Heart right ventricle (tissue), 16 donors: Measurements from ENCODE around the gene HSBP1L1. TPM values are rescaled to one million over a fixed set of nuclear protein-coding genes. Genes with fewer than 3 reads are reported as not detected.

ENCODE experiments used
- ATAC-seq, 8 donors: fragments of 200-7000 bp; cut with Tn5 transposase; one replicate each; pipeline ENCODE4 v1.9.1; 2020; ENCODE audit warnings: mild to moderate bottlenecking in 8 of 8, moderate library complexity in 8 of 8, moderate number of reproducible peaks in 1 of 8
- DNase-seq, 2 donors: peaks; one replicate each; pipeline ENCODE4 v3.0.0-alpha.2; 2020
- H3K27ac ChIP-seq, 10 donors: fragments of 200-600 bp; sonication (generic) in 2 of 10; one replicate each; pipeline versions ENCODE4 v1.5.0 to v1.8.0; 2020 to 2022; ENCODE audit warnings: mild to moderate bottlenecking in 3 of 10
- H3K27me3 ChIP-seq, 7 donors: fragments of 200-600 bp; one replicate each; pipeline ENCODE4 v1.8.0; 2021 to 2022; ENCODE audit warnings: mild to moderate bottlenecking in 2 of 7
- H3K36me3 ChIP-seq, 9 donors: fragments of 200-600 bp; sonication (generic) in 1 of 9; one replicate each; pipeline versions ENCODE4 v1.5.0 to v1.8.0; 2020 to 2022; ENCODE audit warnings: mild to moderate bottlenecking in 2 of 9
- H3K4me1 ChIP-seq, 9 donors: fragments of 200-600 bp; sonication (generic) in 1 of 9; one replicate each; pipeline versions ENCODE4 v1.5.0 to v1.8.0; 2020 to 2022; ENCODE audit warnings: mild to moderate bottlenecking in 4 of 9
- H3K4me3 ChIP-seq, 10 donors: fragments of 200-600 bp; sonication (generic) in 2 of 10; one replicate each; pipeline versions ENCODE4 v1.5.0 to v1.8.0; 2020 to 2022; ENCODE audit warnings: mild to moderate bottlenecking in 7 of 10, moderate library complexity in 2 of 10
- H3K9me3 ChIP-seq, 11 donors: fragments of 200-600 bp in 10 of 11; sonication (generic) in 2 of 11; one replicate each; pipeline versions ENCODE4 v1.5.0 to v1.8.0; 2013 to 2022; ENCODE audit warnings: mild to moderate bottlenecking in 2 of 11, control low read depth in 1 of 11, moderate library complexity in 1 of 11
- CTCF ChIP-seq, 9 donors: fragments of 200-600 bp; sonication (generic) in 2 of 9; IDR thresholded peaks; one replicate each; pipeline versions ENCODE4 v1.5.0 to v1.8.0; 2021 to 2022; ENCODE audit warnings: antibody characterized with exemption in 9 of 9, mild to moderate bottlenecking in 5 of 9, moderate library complexity in 1 of 9
- WGBS, 2 donors: extraction: QIAGEN DNeasy Blood & Tissue Kit; methylation state at CpG; one replicate each; pipeline ENCODE4 v1.1.7; 2013; ENCODE audit warnings: inconsistent platforms in 1 of 2; 5-methylcytosine and 5-hydroxymethylcytosine counted together
- intact Hi-C, 10 donors: fragments of 100-400 bp; cut with DNase I; formaldehyde crosslinking; loops; one replicate each; pipeline versions ENCODE4 v1.11.1 to v1.14.2; 2022
- polyA plus RNA-seq, 2 donors: library from polyadenylated mRNA; stranded (reverse); fragments of 200-250 nt; gene quantifications; one replicate each; pipeline ENCODE4 v1.2.3, GENCODE V29; 2013
- total RNA-seq, 10 donors: library from RNA; stranded (reverse); fragmentation: NEBNext Ultra II Directional in 3 of 10; extraction: Animal tissue kit (Norgen Biotek cat#: 25700) in 3 of 10; gene quantifications; one replicate each; pipeline versions ENCODE4 v1.2.1 to v1.2.4, GENCODE V29; 2021 to 2023
- donor health status: Arrhythmogenic right ventricular cardiomyopathy.
- donor health status: ischemic (EF 13 %, LVEDD 7.1; RV severe dilation, severe dysfunction).
- donor health status: healthy with polysubstance abuse.
- donor health status: DM: no; HTN: yes; CAD: no.
- donor health status: DM: no; HTN: no; CAD: no.
- donor health status: ischemic (EF 25% LVEDD 6.9; RV normal size, moderate dysfunction).
- donor health status: ischemic (EF 25% LVEDD 5.7; RV mildly dilated, moderate dysfunction).
- donor health status: healthy.
- donor health status: DM: yes; HTN: yes; CAD: no.
- donor health status: Ischemic cardiomyopathy.
- donor health status: ischemic (EF 35%, LVEDD 5.7; RV mildly dilated, moderate dysfunction).
- donor health status: nonischemic (EF 11% LVEDD 7.7; RV severe dilation, severe dysfunction).
- donor health status: DM: yes; HTN: yes; CAD: no.
- donor health status: PGD.
- donor health status: ischemic (EF 29% LVEDD 5.4; RV normal size, mild dysfunction).
- donor health status: nonischemic (EF 23%, LVEDD 6.1; RV moderate dilation, normal function).

The HSBP1L1 gene
- total and polyA plus RNA-seq, 12 donors, result 3.8 to 56.5 (median 6.4) TPM

DNA sequence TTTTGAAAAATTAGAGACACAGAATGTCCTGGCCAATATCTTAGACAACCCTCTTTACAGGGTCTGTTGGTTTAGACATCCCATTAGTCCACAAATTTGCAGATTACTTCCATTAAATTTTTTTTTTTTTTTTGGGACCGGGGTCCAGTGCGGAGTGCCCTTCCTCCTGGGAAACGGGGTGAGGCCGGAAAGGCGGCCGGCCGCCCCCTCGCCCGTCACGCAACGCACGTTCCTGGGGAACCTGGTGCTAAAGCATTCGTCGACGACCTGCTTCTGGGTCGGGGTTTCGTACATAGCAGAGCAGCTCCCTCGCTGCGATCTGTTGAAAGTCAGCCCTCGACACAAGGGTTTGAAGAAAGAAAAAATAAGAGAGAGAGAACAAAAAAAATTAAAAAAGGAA, 48.3 kb downstream of the HSBP1L1 start:
- H3K27ac ChIP-seq, result no peak overlapping the region
- DNase-seq (no peak), ATAC-seq (no peak)
- intact Hi-C loops, result no loop called here
- H3K9me3 ChIP-seq, result peaks cover 0 to 63% (median 15%) of the 10 kb centered on the region in 11 donors
- no peaks in the 10 kb centered on the region for H3K36me3 ChIP-seq
- H3K27me3 ChIP-seq, result no peaks in the 10 kb centered on the region
- WGBS, 2 donors, result 98% methylated on average over 20 of the region's 20 CpGs
- peaks cover 0 to 10% (median 5%) of the 10 kb centered on the region in 9 donors for H3K4me1 ChIP-seq
- H3K4me3 ChIP-seq, result no peak overlapping the region
- no peak for TF ChIP-seq CTCF (IDR thresholded peaks at IDR 0.05)

Other genes with a start within 250 kb of the HSBP1L1 start
- under 1 TPM in 4 of 10 donors, not detected in 6; 0.16 to 0.79 (median 0.20) TPM for gene KCNG2, start 166.7 kb upstream of the HSBP1L1 start, total RNA-seq
- gene KCNG2, start 166.7 kb upstream of the HSBP1L1 start, polyA plus RNA-seq, result under 1 TPM in 1 of 2 donors, not detected in 1; 0.25 TPM
- 10 to 100 TPM; 21.4 to 31.0 (median 23.5) TPM for gene SLC66A2, start 13.0 kb upstream of the HSBP1L1 start, total RNA-seq
- 10 to 100 TPM; 28.4 to 32.3 TPM for gene SLC66A2, start 13.0 kb upstream of the HSBP1L1 start, polyA plus RNA-seq
- gene TXNL4A, start 23.9 kb downstream of the HSBP1L1 start, total RNA-seq, result 100 to 1,000 TPM in 1 of 10 donors, 10 to 100 TPM in 9; 63.3 to 115 (median 87.2) TPM
- gene TXNL4A, start 23.9 kb downstream of the HSBP1L1 start, polyA plus RNA-seq, result 100 to 1,000 TPM; 115 to 144 TPM
- 10 to 100 TPM; 13.6 to 30.6 (median 19.9) TPM for gene RBFA, start 69.8 kb downstream of the HSBP1L1 start, total RNA-seq
- 10 to 100 TPM; 12.4 to 19.3 TPM for gene RBFA, start 69.8 kb downstream of the HSBP1L1 start, polyA plus RNA-seq
- 10 to 100 TPM in 8 of 10 donors, 1 to 10 TPM in 2; 6.9 to 12.4 (median 10.9) TPM for gene ADNP2, start 144.6 kb downstream of the HSBP1L1 start, total RNA-seq
- gene ADNP2, start 144.6 kb downstream of the HSBP1L1 start, polyA plus RNA-seq, result 1 to 10 TPM; 4.6 to 5.9 TPM